Osteocyte (in vitro differentiated cells): Measurements from ENCODE around the gene UGT2A2. TPM values are rescaled to one million over a fixed set of nuclear protein-coding genes. Genes with fewer than 3 reads are reported as not detected.

Experiments
- DNase-seq: peaks from one replicate; pipeline ENCODE4 v3.0.0; 2021; ENCODE audit warnings: mixed read lengths; ENCODE audit not compliant: unreplicated experiment; ENCODE audit errors: extremely low spot score
- H3K27ac Mint-ChIP-seq: one replicate; pipeline ENCODE4 v1.8.0; 2021; ENCODE audit warnings: mild to moderate bottlenecking, mixed read lengths; ENCODE audit not compliant: unreplicated experiment
- H3K27me3 Mint-ChIP-seq: one replicate; pipeline ENCODE4 v1.8.0; 2021; ENCODE audit warnings: mixed read lengths; ENCODE audit not compliant: unreplicated experiment
- H3K36me3 Mint-ChIP-seq: one replicate; pipeline ENCODE4 v1.8.0; 2021; ENCODE audit warnings: mixed read lengths; ENCODE audit not compliant: unreplicated experiment
- H3K4me1 Mint-ChIP-seq: one replicate; pipeline ENCODE4 v1.8.0; 2021; ENCODE audit warnings: mixed read lengths; ENCODE audit not compliant: unreplicated experiment
- H3K4me3 Mint-ChIP-seq: one replicate; pipeline ENCODE4 v1.8.0; 2021; ENCODE audit warnings: mild to moderate bottlenecking, moderate library complexity, mixed read lengths; ENCODE audit not compliant: unreplicated experiment
- H3K9me3 Mint-ChIP-seq: one replicate; pipeline ENCODE4 v1.8.0; 2021; ENCODE audit warnings: mixed read lengths; ENCODE audit not compliant: unreplicated experiment
- CTCF ChIP-seq: fragments of 200-600 bp; sonication (generic); IDR thresholded peaks from 2 replicates; pipeline ENCODE4 v1.5.0; 2021; ENCODE audit warnings: antibody characterized with exemption, mild to moderate bottlenecking, moderate library complexity
- total RNA-seq: library from RNA; stranded (reverse); gene quantifications from 2 replicates; pipeline ENCODE4 v1.2.1, GENCODE V29; 2021

UGT2A2 gene
- total RNA-seq, 1 donor from 2014 or later, result not detected

DNA sequence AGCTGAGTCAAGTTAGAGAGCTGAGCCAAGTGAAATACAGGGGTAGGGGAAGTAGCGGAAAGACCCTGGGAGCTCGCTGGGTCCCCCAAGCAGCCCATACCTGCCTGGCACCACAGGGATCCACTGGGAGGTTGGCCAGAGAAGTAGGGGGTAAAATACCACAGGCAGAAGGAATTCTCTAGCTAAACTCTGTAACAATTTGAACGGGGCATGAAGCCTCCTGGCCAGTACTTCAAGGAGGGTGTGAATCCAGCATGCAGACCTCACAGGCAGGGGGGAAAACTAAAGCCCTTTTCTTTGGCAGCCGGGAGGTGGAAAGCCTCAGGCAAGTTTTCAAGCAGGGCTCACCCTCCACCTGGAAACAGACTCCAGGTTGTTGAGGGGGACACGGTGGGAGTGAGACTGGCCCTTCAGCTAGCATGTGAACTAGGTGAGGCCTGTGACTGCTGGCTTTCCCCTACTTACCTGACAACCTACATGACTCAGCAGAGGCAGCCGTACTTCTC is 17.3 kb upstream of the UGT2A2 start:
- no peak overlapping the region for H3K27ac Mint-ChIP-seq

DNA sequence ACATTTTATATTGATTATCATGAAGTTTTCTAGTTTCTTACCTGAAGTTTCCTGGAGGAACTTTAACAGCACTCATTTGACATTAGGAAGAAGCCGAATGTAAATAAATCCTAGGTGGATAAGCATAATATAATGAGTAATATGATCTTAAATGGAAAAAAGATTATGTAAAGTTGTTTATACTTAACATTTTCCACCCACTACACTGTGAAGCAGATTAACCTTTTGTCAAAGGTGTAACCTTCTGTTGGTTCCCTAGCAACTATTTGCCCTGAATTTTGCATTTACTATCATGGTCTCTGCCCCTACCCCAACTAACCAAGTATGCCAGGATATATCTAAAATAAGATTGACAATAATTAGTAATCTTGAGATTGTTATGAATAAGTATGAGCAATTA is 13.7 kb upstream of the UGT2A2 start, which contains the start of gene UGT2A1:
TSS of gene UGT2A1 (minus strand) at position 101 of the 400 bp plus-strand sequence. CDS start 5,603 bp downstream, outside the sequence.
- Mint-ChIP-seq H3K27ac (no peak within 1 kb of the TSS), H3K4me3 (no peak within 1 kb of the TSS), H3K27me3 (peaks cover 14% of the 10 kb centered on the region), H3K9me3 (no peaks in the 10 kb centered on the region), H3K4me1 (no peaks in the 10 kb centered on the region), H3K36me3 (no peaks in the 10 kb centered on the region)
- TF ChIP-seq CTCF, result no peak
- no peak for DNase-seq

More for the DNA sequence above, 17.3 kb upstream of the UGT2A2 start:
- Mint-ChIP-seq H3K36me3 (no peaks in the 10 kb centered on the region), H3K27me3 (peaks cover 5% of the 10 kb centered on the region), H3K4me3 (no peak overlapping the region), H3K9me3 (no peaks in the 10 kb centered on the region), H3K4me1 (no peaks in the 10 kb centered on the region)
- DNase-seq, result no peak
- no peak for TF ChIP-seq CTCF

DNA sequence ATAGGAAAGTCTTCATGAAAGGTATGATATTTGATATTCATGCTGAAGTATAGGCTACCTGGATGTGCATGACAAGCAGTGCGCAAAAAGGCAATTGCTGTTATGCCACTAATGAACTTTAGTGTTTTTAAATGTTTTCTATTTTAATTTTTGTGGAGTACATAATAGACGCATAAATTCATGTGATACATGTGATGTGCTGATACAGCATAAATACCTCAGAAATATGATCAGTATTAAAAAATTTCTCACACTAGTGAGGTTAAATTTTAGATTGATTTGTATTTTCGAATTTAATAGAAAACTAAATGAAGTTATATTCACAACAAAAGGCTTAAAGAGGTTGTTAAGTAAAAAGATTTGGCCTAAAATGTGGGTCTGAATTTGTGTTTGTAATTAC is 11.4 kb upstream of the UGT2A2 start:
- Mint-ChIP-seq H3K27me3 (peaks cover 27% of the 10 kb centered on the region), H3K9me3 (no peaks in the 10 kb centered on the region), H3K36me3 (no peaks in the 10 kb centered on the region), H3K4me1 (no peaks in the 10 kb centered on the region), H3K27ac (no peak overlapping the region), H3K4me3 (no peak overlapping the region)
- DNase-seq, result no peak
- TF ChIP-seq CTCF, result no peak

DNA sequence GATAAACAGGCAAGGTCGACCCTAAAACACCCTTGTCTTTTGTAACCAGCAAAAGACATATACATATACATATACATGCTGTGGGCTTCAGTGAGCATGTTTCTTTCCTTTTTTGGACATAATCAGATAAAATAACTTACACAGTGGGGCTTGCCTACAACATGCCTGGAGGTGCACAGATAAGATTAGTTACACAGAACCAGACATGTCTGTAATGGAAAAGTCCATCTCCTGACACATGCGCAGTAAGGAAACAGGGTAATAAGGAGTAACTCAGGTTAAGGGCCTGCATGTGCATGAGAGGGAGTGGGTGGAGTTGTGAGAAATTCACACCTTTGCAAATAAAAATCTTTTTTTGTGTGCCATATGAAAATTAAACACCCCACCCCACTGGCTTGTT is 10.2 kb upstream of the UGT2A2 start:
- no peak for DNase-seq
- no peaks in the 10 kb centered on the region for H3K4me1 Mint-ChIP-seq
- no peak overlapping the region for H3K27ac Mint-ChIP-seq
- no peak overlapping the region for H3K4me3 Mint-ChIP-seq
- no peak for TF ChIP-seq CTCF
- peaks cover 31% of the 10 kb centered on the region for H3K27me3 Mint-ChIP-seq
- H3K36me3 Mint-ChIP-seq, result no peaks in the 10 kb centered on the region
- H3K9me3 Mint-ChIP-seq, result no peaks in the 10 kb centered on the region

- TF ChIP-seq CTCF, result no peak
- DNase-seq, result no peak
- H3K4me3 Mint-ChIP-seq, result no peak overlapping the region
- H3K36me3 Mint-ChIP-seq, result no peaks in the 10 kb centered on the region
- H3K9me3 Mint-ChIP-seq, result no peaks in the 10 kb centered on the region
- H3K27ac Mint-ChIP-seq, result no peak overlapping the region
- no peaks in the 10 kb centered on the region for H3K4me1 Mint-ChIP-seq
- H3K27me3 Mint-ChIP-seq, result peaks cover 35% of the 10 kb centered on the region
Measured at GRCh38 chr4:69649207-69649606, 9.8 kb upstream of the UGT2A2 start.
